HG03108 (cell line): ENCODE data around the gene RPL21.
"Not testable (repeated sequence)": the region's sequence is repeated elsewhere in the genome, so short reads cannot be mapped to it uniquely, and the experiment has no call there.

Experiments used
- ATAC-seq: cut with Tn5 transposase; IDR thresholded peaks from one replicate; pipeline ENCODE4 v1.9.1; 2021; ENCODE audit warnings: moderate library complexity; ENCODE audit not compliant: unreplicated experiment

The RPL21 gene

DNA sequence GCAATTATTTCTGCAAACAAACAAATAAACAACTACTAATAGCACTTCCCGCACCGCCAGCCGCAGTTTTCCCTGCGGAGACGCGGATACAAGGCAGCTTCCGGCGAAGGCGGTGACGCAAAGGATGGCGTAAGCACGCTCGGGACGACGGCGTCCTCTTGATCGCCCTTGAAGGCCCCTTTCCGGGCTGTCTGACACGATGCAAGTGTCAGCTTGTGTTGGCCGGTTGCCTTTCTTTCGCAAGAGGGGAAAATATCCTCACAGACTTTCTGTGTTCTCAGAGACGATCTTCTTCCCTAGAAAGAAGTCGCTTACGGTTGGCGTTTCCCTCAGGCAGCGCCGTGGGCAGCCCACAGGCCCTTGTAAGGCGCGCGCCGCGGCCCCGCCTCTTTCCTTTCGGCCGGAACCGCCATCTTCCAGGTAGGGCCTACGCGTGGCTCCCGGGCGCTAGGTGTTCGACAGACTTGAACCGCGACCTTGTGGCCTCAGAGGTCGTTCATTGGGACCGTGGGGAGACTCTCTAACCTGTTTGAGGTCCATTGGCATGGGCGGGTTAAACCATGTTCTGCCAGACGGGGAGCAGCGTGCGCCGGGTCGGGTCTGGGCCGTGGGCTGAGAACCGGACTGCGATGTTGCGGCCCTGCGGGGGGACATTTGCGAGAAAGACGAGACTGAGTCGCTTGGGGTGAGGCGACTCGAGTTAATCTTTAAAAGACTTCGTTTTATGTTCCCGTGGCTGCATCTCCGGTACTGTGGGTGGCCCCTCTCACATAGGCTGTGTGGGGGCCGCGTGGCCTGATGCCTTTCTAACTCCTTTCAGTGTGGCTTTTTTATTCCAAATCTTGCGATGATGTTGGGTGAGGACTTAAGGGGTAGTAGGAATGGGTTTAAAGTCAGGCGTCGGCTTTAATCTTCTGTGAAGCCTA, at the start of gene RPL21:
Gene RPL21, plus strand, starts transcription at position 393 of the 926 bp plus-strand sequence. CDS start 2,219 bp downstream, outside the sequence.
- ATAC-seq, result peak; percentile 91

DNA sequence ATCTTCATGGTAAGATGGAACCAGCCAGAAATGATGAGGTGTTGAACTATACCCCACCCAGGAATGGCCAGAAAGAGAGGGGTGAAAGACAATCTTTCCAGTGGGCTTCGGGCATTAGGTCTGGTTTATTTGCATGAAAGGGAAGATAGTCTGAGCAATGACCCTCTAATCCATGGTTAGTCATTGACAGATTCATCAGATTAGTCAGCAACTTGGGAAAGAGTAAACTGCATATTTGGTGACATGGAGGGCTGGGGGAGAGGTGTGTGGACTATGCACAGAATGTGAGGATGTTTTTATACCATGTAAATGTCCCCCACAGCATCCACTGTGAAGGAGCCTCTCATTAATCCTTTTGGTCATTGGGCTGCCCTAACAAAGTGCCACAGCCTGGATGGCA, 49.7 kb upstream of the RPL21 start:
- no peak for ATAC-seq

DNA sequence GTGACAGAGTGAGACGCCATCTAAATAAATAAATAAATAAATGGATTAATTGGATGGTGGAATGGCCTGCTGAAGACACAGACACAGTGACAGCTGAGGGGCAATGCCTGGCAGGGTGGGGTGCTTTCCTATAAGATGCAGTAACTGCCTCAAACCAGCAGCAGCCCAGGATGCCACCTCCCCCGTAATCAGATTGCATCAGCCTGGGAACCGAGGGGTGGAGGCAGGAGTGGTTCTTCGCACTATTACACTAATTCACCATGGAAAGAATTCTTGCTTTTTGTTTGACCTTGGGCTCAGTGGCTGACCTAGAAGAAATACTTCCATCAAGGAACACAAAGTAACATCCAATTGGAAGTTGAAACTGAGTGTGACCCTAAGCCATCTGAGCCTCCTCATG, 48.2 kb upstream of the RPL21 start:
- no peak for ATAC-seq

DNA sequence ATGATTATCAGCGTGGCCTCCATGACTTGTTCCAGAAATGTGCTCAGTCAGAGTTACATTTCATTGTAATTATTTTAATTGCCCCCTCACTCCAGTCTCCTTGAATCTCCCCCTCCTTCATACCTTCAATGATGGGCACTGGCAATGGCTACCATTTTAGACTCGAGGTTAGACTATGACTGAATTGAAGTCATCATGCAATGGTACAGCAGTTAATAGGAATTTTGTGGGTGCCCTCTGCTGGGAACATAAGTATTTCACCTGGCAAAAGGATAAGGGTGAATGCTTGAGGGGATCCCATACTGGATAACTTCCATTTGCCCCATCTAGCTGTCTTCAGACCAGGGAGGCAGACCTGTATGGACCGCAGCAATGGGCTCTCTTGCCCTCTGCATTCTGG, 47.5 kb upstream of the RPL21 start:
- no peak for ATAC-seq

DNA sequence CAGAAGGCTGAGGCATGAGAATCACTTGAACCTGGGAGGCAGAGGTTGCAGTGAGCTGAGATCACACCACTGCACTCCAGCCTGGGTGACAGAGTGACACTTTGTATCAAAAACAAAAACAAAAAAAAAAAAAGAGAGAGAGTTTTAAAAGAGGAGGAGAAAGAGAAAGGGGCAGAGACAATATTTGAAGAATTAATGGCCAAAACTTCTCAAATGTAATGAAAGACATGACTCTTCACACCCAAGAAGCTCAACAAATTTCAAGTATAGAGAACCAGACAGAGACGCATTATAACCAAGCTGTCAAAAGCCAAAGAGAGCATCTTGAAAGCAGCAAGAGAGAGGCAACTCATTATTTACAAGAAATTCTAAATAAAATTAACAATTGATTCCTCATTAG, 42.8 kb upstream of the RPL21 start:
- ATAC-seq, result no peak

DNA sequence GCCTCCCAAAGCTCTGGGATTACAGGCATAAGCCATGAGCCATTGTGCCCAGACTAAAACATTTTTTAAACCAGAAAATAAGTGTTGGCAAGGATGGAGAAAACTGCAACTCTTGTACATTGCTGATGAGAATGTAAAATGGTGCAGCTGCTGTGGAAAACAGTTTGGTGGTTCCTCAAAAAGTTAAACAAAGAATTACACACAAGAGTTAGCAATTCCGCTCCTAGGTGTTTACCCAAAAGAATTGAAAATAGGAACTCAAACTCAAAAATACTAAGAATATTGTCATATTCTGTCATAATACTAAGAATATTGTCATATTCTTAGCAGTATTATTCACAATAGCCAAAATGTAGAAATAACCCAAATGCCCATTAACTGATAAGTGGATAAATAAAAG, 40.1 kb upstream of the RPL21 start:
- no peak for ATAC-seq

DNA sequence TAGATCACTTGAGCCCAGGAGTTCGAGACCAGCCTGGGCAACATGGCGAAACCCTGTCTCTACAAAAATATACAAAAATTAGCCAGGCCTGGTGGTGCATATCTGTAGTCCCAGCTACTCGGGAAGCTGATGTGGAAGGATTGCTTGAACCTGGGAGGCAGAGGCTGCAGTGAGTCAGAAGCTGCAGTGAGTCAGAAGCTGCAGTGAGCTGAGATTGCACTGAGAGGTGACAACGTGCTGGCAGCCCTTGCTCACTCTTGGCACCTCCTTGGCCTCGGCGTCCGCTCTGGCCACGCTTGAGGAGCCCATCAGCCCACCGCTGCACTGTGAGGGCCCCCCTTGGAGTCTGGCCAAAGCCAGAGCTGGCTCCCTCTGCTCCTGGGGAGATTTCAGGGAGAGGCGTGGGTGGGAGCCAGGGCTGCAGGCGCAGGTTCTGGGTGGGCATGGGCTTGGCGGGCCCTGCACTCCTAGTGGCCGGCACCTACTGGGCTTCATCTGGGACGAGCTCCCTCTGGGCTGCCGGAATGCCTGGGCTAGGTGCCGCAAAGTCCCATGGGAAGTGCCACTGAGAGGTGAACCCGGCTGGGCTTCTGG, 39.5 kb upstream of the RPL21 start:
- no peak for ATAC-seq

DNA sequence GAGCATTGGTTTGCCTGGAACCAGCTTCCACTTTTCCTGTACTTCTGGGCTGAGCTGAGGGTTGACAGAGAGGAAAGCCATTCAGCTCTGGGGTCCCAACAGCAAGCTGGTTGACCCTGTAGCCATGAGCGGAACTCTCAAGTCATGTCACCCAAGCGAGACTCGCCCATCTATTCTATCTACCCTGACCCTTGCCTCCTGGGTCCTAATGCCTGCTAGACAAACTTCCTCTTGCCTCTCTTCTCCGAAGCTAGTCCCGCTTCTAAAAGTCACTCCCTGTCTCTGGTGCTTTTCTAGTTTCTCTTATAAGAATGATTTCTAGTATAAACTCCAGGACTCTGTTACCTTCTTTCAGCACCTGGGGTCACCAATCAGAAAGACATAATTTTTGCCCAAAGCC, 38.0 kb upstream of the RPL21 start:
- ATAC-seq, result not testable (repeated sequence)

DNA sequence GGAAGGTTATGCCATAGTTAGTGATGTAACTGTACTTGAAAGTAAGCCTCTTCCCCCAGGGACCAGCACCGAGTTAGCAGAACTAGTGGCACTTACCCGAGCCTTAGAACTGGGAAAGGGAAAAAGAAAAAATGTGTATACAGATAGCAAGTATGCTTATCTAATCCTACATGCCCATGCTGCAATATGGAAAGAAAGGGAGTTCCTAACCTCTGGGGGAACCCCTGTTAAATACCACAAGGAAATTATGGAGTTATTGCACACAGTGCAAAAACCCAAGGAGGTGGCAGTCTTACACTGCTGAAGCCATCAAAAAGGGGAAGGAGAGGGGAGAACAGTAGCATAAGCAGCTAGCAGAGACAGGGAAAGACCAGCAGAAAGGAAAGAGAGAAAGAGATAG, 33.6 kb upstream of the RPL21 start:
- ATAC-seq, result not testable (repeated sequence)

DNA sequence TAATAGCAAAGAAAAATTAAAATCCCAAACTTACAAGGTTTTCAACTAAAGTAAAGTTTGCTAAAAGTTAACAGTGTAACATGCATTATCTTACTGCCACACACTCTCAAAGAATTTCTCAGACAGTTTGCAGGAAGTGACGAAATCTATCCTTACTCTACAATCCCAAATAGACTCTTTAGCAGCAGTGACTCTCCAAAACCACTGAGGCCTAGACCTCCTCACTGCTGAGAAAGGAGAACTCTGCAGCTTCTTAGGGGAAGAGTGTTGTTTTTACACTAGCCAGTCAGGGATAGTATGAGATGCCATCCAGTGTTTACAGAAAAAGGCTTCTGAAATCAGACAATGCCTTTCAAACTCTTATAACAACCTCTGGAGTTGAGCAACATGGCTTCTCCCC, 32.5 kb upstream of the RPL21 start:
- ATAC-seq, result not testable (repeated sequence)

DNA sequence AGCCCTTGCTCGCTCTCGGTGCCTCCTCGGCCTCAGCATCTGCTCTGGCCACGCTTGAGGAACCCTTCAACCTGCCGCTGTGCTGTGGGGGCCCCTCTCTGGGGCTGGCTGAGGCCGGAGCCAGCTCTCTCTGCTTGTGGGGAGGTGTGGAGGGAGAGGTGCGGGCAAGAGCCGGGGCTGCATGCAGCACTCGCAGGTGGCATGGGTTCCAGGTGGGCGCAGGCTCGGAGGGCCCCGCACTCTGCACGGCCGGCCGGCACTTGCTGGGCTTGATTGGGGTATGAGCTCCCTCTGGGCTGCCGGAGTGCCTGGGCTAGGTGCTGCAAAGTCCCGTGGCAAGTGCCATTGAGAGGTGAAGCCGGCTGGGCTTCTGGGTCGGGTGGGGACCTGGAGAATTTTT, 31.7 kb upstream of the RPL21 start:
- no peak for ATAC-seq

DNA sequence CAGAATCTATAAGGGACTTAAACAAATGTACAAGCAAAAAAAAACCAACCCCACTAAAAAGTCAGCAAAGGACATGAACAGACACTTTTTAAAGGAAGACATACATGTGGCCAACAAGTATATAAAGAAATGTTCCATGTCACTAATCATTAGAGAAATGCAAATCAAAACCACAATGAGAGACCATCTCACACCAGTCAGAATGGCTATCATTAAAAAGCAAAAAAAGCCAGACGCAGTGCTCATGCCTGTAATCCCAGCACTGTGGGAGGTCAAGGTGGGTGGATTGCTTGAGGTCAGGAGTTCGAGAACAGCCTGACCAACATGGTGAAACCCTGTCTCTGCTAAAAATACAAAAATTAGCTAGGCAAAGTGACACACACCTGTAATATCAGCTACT, 29.3 kb upstream of the RPL21 start:
- ATAC-seq, result not testable (repeated sequence)

DNA sequence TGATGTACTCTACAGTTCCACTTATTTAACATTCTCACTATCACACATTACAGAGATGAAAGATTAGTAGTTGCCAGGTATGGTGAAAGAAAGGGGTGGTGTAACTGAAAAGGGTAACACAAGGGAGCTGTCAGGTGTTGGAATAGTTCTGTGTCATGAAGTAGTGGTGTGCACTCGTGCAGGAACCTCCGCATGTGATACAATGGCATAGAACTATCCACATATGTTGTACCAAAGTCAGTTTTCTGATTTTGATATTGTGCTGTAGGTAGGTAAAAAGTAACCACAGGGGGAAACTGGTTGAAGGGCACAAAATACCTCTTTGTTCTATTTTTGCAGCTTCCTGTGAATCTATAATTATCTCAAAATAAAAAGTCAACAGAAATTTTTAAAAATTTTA, 24.4 kb upstream of the RPL21 start:
- no peak for ATAC-seq

DNA sequence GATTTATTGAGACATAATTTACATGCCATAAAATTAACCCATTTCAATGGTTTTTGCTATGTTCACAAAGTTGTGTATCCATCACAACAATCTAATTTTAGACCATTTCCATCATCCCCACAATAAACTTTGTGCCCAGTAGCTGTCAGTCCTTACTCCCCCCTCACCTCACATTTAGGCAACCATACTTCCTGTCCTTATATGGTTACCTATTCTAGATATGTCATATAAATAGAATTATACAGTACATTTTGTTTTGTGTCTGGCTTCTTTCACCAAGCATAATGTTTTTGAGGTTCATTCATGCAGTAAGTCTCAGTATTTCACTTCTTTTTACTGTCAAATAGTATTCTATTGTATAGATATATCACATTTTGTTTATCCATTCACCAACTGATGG, 23.2 kb upstream of the RPL21 start:
- no peak for ATAC-seq

DNA sequence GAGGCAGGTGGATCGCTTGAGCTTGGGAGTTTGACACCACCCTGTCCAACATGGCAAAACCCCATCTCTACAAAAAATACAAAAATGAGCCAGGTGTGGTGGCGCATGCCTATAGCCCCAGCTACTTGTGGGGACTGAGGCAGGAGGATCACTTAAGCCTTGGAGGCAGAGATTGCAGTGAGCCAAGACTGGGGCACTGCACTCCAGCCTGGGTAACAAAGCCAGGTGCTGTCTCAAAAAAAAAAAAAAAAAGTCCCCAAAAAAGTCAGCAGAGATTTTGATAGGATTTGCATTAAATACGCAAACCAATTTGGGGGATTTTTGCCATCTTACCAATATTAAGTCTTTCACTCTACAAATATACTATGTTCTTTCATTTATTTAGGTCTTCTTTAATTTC, 21.7 kb upstream of the RPL21 start:
- no peak for ATAC-seq

DNA sequence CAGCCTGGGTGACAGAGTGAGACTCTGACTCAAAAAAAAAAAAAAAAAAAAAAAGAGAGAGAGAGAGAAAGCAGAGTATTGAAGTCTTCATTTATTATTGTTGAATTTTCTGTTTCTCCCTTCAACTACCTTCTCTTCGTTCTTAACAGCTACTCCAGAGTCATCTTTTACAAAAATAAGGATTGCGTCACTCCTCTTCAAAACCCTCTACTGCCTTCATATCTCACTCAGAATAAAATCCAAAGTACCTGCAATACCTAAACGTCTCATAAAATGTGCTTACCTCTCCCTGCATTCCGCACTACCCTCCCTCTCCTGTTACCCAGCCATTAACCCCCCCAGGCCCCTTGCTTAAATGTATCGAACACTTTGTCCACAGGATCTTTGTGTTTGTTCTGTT, 17.4 kb upstream of the RPL21 start:
- ATAC-seq, result no peak

DNA sequence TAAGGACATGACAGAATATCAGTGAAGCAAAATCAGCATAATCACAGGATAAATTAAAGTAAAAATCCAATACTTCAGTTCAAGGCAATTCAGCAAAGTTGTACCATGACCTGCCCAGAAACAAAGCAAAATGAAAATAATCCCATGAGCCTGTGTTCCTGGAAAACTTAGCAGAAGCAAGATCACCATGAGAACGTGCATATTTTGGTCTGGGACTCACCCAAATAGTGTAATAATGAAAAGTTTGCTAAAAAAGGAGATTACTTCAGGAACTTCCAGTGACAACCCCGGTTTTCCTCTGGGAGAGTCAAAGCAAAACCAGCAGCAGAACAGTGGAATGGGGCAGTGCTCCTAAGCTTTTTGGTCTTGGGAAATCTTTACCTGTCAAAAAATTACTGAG, 14.9 kb upstream of the RPL21 start:
- no peak for ATAC-seq

DNA sequence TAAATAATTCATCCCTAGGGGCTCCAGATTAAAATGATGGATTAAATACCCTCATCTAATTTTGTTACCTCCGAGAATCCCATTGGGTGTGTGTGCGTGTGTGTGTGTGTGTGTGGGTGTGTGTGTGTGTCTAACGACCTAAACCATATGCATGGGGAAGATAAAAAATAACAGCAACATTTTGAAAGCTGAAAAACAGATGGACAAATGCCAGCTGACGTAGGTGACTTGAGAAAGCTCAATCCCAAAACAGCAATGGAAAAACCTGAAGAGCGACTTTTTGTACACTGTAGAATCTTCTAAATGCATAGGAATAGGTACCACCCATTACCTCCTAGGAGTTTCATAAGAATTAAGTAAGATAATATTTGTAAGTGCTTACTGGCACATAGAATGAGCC, 8.7 kb upstream of the RPL21 start:
- ATAC-seq, result no peak

DNA sequence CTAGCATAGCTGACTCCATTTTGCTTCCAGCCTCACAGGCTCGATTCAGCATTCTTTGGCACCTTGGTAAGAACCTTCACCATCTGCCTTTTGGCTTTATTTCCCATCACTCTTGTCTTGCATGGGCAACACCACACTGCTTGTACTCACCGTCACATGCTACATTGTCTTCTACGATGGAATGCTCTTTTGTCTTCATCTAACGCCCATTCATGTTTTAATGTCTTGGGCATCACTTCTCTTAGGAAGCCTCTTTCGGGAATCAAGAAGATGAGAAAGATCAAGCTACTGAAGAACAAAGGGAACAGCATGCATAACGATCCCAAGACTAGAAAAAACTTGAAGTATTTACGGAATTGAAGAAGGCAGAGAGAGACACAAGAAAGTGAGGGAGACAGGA, 5.7 kb upstream of the RPL21 start:
- no peak for ATAC-seq

DNA sequence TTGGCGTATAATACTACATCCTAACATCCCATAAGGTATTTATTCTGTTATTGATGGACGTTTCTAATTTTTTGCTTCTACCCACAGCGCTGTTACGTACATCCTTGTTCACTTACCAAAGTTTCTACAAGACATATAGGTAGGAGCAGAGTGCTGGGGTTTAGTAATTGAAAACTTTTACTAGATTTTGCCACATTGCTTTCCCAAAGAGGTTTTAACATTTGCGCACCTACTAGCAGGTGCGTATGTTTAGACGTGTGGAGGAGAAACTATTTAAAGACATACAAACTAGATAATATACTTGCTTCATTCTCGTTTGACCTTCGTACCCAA, 559 bp upstream of the RPL21 start:
- peak; percentile 12 for ATAC-seq

DNA sequence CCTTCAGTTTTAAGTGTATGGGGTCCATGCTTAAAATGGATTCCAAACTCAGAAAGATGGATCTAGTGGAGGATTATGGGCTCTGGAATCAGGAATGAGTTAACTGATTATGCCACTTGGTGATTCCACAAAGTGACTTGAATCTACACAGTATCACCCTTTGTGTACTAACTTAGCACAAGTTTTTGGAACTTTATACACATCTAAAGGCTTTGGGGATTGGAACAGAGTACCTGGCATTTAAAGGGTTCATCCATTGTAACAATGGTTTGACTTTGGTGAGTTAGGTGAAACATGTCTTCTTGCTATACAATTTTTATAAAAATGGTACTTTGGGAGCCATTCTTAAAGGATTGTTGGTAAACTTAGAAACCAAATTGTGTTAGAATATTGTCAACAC, 1.1 kb downstream of the RPL21 start:
- ATAC-seq, result no peak

DNA sequence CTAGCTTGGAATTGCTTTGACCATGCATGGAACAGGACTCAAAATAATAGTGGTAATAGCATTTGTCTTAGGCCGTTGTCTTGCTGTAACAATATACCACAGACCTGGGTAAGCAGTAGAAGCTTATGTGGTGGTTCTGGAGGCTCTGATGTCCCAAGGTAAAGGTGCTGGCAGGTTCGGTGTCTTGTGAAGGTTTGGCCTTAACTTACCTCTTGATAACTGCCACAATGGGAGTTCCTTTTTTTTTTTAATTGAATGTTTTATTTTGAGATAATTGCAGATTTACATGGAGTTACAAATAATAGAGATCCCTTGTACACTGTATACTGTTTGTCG, 5.8 kb downstream of the RPL21 start:
- no peak for ATAC-seq
